Measurements from ENCODE around the gene ARFGAP1. TPM values are rescaled to one million over a fixed set of nuclear protein-coding genes. Genes with fewer than 3 reads are reported as not detected.

The ARFGAP1 gene
- polyA plus RNA-seq, 1 experiment: 76.5 TPM

DNA sequence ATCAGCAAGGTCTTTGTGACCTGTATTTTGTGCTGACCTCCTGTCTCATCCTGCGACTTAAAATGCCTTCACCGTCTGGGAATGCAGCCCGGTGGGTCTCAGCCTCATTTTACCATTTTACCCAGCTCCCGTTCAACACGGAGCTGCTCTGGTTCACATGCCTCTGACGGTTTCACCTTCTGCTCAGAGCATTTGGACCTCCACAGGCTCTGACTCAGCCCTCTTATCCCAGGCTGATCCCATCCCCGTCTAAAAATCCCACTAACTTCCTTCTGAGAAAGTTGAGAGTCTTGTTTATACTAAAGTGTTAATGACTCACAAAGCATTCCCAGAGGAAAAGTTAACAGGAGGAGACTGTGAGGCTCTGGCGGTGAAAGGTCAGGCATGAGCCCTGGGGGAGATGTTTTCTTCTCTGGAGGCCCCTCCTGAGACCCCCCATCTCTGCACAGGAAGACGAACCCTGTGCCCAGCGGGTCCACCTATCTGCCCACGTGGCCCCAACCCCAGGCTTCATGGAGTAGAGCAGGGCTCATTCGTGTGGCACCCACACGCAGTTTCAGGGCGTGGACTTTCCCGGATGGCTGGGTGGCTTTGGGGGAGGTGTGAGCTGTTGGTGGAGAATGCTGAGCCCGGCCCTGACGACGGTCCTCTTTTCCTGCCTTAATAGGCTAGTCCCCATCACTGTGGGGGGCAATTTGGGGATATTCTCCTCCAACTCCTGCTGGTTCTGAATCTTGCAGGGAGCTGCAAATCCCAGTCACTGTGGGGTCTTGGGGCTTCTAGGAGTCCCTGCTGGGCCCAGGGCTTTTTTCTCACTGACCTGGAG, 40.2 kb upstream of the ARFGAP1 start:
- no peaks in the 10 kb centered on the region for H3K27me3 ChIP-seq (ENCODE audit: control insufficient read depth, insufficient read depth, low read length)
- TF ChIP-seq, protein P1, sequence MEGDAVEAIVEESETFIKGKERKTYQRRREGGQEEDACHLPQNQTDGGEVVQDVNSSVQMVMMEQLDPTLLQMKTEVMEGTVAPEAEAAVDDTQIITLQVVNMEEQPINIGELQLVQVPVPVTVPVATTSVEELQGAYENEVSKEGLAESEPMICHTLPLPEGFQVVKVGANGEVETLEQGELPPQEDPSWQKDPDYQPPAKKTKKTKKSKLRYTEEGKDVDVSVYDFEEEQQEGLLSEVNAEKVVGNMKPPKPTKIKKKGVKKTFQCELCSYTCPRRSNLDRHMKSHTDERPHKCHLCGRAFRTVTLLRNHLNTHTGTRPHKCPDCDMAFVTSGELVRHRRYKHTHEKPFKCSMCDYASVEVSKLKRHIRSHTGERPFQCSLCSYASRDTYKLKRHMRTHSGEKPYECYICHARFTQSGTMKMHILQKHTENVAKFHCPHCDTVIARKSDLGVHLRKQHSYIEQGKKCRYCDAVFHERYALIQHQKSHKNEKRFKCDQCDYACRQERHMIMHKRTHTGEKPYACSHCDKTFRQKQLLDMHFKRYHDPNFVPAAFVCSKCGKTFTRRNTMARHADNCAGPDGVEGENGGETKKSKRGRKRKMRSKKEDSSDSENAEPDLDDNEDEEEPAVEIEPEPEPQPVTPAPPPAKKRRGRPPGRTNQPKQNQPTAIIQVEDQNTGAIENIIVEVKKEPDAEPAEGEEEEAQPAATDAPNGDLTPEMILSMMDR (IDR thresholded peaks at IDR 0.05; ENCODE audit: insufficient read depth, low read depth, low read length): no peak
- ChIA-PET CTCF (interaction anchor here (0.6 to 8.1 kb wide), 6 partner anchors 8 to 68 kb away, joined by 3 to 83 read pairs (median 3); no protein-coding TSS in a partner anchor), POLR2A (no interaction called here)
- peak; percentile 62 for DNase-seq (ENCODE audit: low read depth)
- H3K4me3 ChIP-seq (ENCODE audit: low read depth, low read length): no peak overlapping the region
- no peaks in the 10 kb centered on the region for H3K36me3 ChIP-seq (ENCODE audit: control insufficient read depth, insufficient read depth, low read length)

DNA sequence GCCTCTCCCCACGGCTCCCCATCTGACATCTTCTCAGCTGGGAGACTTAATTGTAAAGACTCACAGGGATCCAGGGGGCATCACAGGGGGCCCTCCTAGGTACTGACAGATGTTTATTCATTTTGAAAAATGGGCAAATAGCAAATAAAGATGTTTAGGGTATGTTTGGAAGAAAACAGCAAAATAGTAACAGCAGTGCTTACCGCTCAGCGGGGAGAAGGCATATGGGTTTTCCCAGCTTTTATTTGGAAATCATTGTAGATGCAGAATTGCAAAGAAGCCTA, 39.6 kb upstream of the ARFGAP1 start:
- H3K4me3 ChIP-seq (ENCODE audit: low read depth, low read length): no peak overlapping the region
- ChIA-PET CTCF (interaction anchor here (0.6 to 8.1 kb wide), 7 partner anchors 9 to 67 kb away, joined by 3 to 83 read pairs (median 3); no protein-coding TSS in a partner anchor), POLR2A (no interaction called here)
- H3K27me3 ChIP-seq (ENCODE audit: control insufficient read depth, insufficient read depth, low read length): no peaks in the 10 kb centered on the region
- TF ChIP-seq, protein P1 (IDR thresholded peaks at IDR 0.05; ENCODE audit: insufficient read depth, low read depth, low read length): no peak
- DNase-seq (ENCODE audit: low read depth): no peak
- H3K36me3 ChIP-seq (ENCODE audit: control insufficient read depth, insufficient read depth, low read length): no peaks in the 10 kb centered on the region

DNA sequence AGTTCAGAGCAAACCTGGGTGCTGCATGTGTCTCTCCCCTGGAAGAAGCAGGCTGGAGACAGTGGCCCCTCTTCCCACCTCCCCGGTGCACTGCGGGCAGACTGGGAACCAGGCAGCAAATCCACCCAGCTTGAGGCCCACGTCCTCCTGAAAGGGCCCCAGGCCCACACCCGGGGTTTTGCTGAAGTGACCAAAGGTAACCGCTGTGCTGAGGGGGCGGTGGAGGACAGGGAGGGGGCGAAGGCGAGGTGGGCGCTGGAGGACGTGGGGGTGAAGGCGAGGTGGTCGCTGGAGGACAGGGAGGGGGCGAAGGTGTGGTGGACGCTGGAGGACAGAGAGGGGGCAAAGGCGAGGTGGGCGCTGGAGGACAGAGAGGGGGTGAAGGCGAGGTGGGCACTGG, 38.7 kb upstream of the ARFGAP1 start:
- H3K27me3 ChIP-seq (ENCODE audit: control insufficient read depth, insufficient read depth, low read length): no peaks in the 10 kb centered on the region
- H3K36me3 ChIP-seq (ENCODE audit: control insufficient read depth, insufficient read depth, low read length): no peaks in the 10 kb centered on the region
- ChIA-PET CTCF (interaction anchor here (1.0 to 8.1 kb wide), 8 partner anchors 10 to 66 kb away, joined by 3 to 83 read pairs (median 4); no protein-coding TSS in a partner anchor), POLR2A (no interaction called here)
- TF ChIP-seq, protein P1 (IDR thresholded peaks at IDR 0.05; ENCODE audit: insufficient read depth, low read depth, low read length): no peak
- DNase-seq (ENCODE audit: low read depth): no peak
- H3K4me3 ChIP-seq (ENCODE audit: low read depth, low read length): no peak overlapping the region

DNA sequence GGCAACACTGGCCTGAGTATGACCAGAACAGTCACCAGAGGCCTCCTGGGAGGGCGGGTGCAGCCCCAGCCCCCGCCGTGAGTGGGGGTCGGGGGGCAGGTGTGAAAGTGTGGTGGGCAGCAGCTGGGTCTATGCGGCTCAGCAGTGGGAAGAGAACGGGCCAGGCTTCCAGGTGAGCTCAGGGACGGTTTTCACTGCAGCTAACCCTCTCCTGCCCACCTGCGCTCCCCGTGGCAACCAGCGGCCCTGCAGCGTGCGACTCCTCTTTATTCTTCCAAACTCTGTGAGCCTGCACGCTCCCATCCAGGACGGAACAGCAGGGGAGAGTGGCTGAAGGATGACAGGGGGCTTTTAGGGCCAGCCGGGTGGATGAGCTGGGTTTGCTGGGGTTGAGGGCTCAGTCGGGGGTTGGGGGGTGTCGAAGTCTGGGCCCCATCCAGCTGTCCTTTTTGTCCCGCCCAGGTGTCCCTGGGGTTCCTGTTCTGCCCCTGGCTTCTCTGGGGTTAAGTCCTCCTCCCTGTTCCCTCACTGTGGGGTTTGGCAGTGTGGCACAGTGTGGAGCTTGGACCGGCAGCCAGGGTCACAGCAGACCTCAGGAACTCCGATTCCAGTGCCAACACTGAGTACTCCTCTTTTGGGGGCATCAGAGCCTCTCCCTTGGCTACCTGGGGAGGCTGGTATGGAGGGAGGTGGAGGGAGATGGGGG, 37.8 kb upstream of the ARFGAP1 start:
- H3K27me3 ChIP-seq (ENCODE audit: control insufficient read depth, insufficient read depth, low read length): no peaks in the 10 kb centered on the region
- POLR2A ChIA-PET: interaction anchor here (0.6 kb wide), 1 partner anchor 840 kb away, joined by 5 read pairs; no protein-coding TSS in a partner anchor
- TF ChIP-seq, protein P1 (IDR thresholded peaks at IDR 0.05; ENCODE audit: insufficient read depth, low read depth, low read length): peak; percentile 55
- CTCF ChIA-PET: interaction anchor here (0.6 to 8.1 kb wide), 8 partner anchors 11 to 36 kb away, joined by 3 to 83 read pairs (median 4); no protein-coding TSS in a partner anchor
- H3K4me3 ChIP-seq (ENCODE audit: low read depth, low read length): no peak overlapping the region
- no peaks in the 10 kb centered on the region for H3K36me3 ChIP-seq (ENCODE audit: control insufficient read depth, insufficient read depth, low read length)
- no peak for DNase-seq (ENCODE audit: low read depth)

DNA sequence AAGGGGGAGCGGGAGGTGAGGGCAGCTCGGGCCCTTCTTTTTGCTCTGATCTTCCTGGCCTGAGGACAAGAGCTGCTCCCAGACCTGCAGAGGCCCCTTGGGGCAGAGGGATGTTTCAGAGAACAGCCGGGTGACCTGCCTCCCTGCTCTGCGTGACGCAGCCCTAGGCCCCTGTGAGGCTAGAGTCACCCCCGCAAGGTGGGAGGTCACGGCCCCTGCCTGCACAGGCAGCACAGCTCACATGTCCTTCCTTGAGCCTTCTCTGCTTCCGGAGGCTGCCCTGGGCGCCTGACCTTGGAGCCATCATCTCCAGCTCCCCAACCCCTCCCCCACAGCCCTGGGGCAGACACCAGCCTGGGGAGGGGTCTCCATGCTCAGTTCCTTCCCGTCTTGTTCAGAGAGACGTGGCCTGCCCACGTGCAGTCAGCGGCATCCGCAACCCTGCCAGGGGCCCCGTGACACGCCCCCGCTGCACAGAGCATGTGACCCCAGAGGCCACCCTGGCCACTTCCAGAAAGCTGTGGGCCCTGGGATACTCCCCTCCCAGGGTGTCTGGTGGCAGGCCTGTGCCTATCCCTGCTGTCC, 37.1 kb upstream of the ARFGAP1 start, which contains the start of gene BIRC7:
BIRC7 (plus strand) TSS at position 507 of the 585 bp plus-strand sequence. CDS start 192 bp downstream, outside the sequence.
- H3K4me3 ChIP-seq (ENCODE audit: low read depth, low read length): no peak within 1 kb of the TSS
- no peaks in the 10 kb centered on the region for H3K27me3 ChIP-seq (ENCODE audit: control insufficient read depth, insufficient read depth, low read length)
- TF ChIP-seq, protein P1 (IDR thresholded peaks at IDR 0.05; ENCODE audit: insufficient read depth, low read depth, low read length): no peak
- no peak for DNase-seq (ENCODE audit: low read depth)
- H3K36me3 ChIP-seq (ENCODE audit: control insufficient read depth, insufficient read depth, low read length): no peaks in the 10 kb centered on the region
- ChIA-PET POLR2A (interaction anchor here (0.6 kb wide), 1 partner anchor 840 kb away, joined by 5 read pairs; no protein-coding TSS in a partner anchor), CTCF (interaction anchor here (0.6 to 8.1 kb wide), 5 partner anchors 11 to 35 kb away, joined by 3 to 83 read pairs (median 6); no protein-coding TSS in a partner anchor)

Data from BJ (cell line).